ENCODE results near the gene ZDHHC20.

- TF ChIP-seq CTCF (IDR thresholded peaks at IDR 0.05), result no peak
- no peak for TF ChIP-seq POLR2A (IDR thresholded peaks at IDR 0.05)
These were observed 63.1 kb downstream of the ZDHHC20 start for GRCh38 chr13:21395953-21396352.

All from right lobe of liver (tissue), 4 donors.